ENCODE data around the gene PERCC1. TPM values are rescaled to one million over a fixed set of nuclear protein-coding genes. Genes with fewer than 3 reads are reported as not detected.

Gene PERCC1
- total RNA-seq, result not detected in 2 replicates

DNA sequence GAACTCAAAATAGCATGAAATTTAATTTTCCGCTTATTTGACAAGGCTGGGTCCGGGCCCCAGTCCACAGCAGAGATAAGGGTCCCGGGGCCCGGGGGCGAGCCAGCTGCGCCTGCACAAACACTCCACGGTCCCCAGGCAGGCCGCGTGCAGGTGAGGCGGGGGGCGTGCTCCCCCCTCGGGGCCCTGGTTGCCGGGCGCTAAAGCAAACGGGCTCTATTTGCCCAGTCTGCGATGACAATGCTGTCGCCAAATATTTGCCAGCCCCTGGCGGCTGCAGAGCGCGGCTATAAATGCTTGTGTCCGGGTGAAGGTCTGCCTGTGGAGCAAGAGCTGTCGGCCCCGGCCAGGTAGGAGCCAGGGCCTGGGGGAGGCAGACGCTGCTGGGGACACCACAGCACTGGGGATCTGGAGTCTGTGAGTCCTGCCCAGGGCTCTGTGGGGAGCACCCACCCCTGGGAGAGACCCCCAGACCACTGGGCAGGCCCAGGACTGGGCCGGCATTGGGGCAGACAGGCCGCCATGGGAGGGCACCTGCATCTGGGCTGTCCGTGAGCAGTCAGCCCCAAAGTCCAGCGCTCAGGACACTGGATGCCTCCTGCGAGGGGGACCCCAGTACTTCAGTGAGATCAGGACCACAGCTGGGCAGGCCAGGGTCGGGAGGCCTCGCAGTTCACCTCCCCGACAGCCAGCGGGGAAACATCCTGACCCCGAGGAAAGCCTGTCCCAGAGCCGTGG is at the start of gene PERCC1:
PERCC1 (plus strand) TSS at position 320 of the 738 bp plus-strand sequence. CDS start 1,516 bp downstream, outside the sequence.
- Mint-ChIP-seq H3K9me3 (no peaks in the 10 kb centered on the region), H3K27ac (no peak within 1 kb of the TSS), H3K4me3 (ENCODE audit: low read depth) (no peak within 1 kb of the TSS), H3K27me3 (ENCODE audit: low read depth) (no peaks in the 10 kb centered on the region), H3K36me3 (ENCODE audit: low read depth) (no peaks in the 10 kb centered on the region), H3K4me1 (ENCODE audit: low read depth) (no peaks in the 10 kb centered on the region)
- intact Hi-C loops (cut with micrococcal nuclease), result no loop called here
- DNase-seq (ENCODE audit: low spot score), result no peak

DNA sequence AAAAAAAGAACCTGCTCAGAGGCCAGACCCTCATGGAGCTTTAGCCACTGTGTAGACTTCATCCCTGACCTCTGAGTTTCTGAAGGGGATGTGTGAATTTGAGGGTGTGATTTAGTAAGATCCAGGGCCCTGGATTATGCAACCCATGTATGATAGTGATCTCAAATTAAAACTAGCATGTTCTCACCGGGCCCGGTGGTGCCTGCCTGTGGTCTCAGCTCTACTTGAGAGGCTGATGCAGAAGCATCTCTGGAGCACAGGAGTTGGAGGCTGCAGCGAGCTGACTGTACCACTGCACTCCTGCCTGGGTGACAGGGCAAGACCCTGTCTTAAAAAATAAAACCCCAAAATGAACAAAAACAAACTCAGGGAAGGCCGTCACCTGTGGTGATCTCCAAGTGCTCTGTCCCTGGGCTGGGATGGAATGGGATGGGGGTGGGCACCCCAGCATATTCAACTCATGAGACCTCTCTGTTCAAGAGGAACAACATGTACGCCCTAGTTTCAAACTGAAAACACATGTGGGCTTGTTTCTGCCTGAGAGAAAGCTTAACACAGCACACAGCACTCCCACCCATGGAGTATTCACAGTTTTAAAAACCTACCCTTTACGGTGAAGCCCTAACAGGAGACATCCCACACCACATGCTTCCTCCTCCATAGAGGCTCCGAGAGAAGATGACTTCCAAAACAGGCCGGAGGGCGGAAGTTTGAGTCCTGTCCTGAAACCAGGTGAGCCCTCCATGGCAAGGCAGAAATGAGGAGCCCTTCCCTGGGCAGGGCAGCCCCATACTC is 49.1 kb upstream of the PERCC1 start:
- H3K27ac Mint-ChIP-seq, result no peak overlapping the region
- no peaks in the 10 kb centered on the region for H3K27me3 Mint-ChIP-seq (ENCODE audit: low read depth)
- H3K4me3 Mint-ChIP-seq (ENCODE audit: low read depth), result no peak overlapping the region
- intact Hi-C loops (cut with micrococcal nuclease), result no loop called here
- DNase-seq (ENCODE audit: low spot score), result no peak
- H3K4me1 Mint-ChIP-seq (ENCODE audit: low read depth), result peaks cover 12% of the 10 kb centered on the region
- no peaks in the 10 kb centered on the region for H3K9me3 Mint-ChIP-seq
- peaks cover 11% of the 10 kb centered on the region for H3K36me3 Mint-ChIP-seq (ENCODE audit: low read depth)

DNA sequence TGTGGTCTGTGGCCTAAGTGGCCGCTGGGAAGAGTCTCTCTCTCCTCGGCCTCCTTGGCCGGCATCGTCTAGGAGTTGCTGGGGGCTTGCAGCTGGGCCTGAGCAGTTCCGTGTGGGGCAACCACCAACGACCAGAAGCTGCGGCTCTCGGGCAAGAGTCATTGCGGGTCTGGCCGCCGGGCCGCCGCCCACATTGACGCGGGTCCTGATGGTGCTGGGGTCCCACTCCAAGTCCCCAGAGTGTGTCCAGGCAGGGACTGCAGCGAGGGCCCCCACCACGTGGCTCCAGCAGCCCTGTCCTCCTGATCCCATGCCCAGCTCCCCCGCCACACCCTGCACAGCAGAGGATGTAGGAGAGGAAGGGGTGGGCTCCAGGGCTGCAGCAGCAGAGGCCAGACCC is 47.3 kb upstream of the PERCC1 start:
- Mint-ChIP-seq H3K9me3 (no peaks in the 10 kb centered on the region), H3K36me3 (ENCODE audit: low read depth) (peaks cover 11% of the 10 kb centered on the region), H3K27me3 (ENCODE audit: low read depth) (no peaks in the 10 kb centered on the region), H3K4me3 (ENCODE audit: low read depth) (no peak overlapping the region), H3K27ac (no peak overlapping the region), H3K4me1 (ENCODE audit: low read depth) (peaks cover 6% of the 10 kb centered on the region)
- intact Hi-C loops (cut with micrococcal nuclease), result no loop called here
- no peak for DNase-seq (ENCODE audit: low spot score)

DNA sequence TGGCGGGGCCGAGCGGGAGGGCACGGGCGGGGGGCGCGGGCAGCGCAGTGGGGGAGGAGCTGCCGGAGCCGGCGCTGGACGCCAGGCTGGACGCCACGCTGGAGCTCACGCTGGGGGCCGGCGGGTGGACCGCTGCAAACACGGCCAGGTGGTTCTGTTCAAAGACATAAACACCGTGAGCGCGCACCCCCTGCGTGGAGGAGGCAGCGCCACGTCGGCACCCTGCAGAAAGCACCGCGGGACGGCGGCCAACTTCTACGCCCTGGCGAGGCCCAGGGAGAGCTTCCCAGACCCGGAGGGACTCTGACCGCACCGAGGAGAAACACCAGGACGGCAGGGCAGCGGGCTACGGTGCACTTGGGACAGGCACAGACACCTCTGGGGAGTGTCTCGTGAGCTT is 45.6 kb upstream of the PERCC1 start:
- Mint-ChIP-seq H3K27me3 (ENCODE audit: low read depth) (no peaks in the 10 kb centered on the region), H3K4me1 (ENCODE audit: low read depth) (no peaks in the 10 kb centered on the region), H3K4me3 (ENCODE audit: low read depth) (no peak overlapping the region), H3K36me3 (ENCODE audit: low read depth) (peaks cover 10% of the 10 kb centered on the region), H3K9me3 (no peaks in the 10 kb centered on the region), H3K27ac (no peak overlapping the region)
- intact Hi-C loops (cut with micrococcal nuclease), result no loop called here
- DNase-seq (ENCODE audit: low spot score), result no peak

DNA sequence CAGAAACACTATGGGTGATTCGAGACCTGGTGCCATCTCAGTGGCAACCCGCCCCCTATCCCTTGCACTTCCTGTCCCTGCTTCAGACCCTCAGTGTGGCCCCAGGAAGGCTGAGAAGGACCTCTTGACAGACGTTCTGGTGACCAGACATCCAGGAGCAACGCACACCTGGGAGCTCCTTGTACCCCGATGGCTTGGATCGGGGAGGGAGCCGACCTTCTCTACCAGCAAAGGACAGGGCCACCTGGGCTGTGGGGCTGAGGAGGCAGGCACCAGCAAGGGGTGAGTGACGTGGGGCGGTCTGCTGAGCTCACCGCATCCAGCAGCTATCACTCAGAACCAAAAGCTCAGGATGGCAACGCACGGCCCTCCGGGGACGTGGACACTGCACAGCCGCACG is 43.5 kb upstream of the PERCC1 start:
- Mint-ChIP-seq H3K4me3 (ENCODE audit: low read depth) (no peak overlapping the region), H3K9me3 (no peaks in the 10 kb centered on the region), H3K27ac (no peak overlapping the region), H3K4me1 (ENCODE audit: low read depth) (no peaks in the 10 kb centered on the region), H3K27me3 (ENCODE audit: low read depth) (no peaks in the 10 kb centered on the region), H3K36me3 (ENCODE audit: low read depth) (peaks cover 10% of the 10 kb centered on the region)
- no peak for DNase-seq (ENCODE audit: low spot score)
- intact Hi-C loops (cut with micrococcal nuclease), result no loop called here

DNA sequence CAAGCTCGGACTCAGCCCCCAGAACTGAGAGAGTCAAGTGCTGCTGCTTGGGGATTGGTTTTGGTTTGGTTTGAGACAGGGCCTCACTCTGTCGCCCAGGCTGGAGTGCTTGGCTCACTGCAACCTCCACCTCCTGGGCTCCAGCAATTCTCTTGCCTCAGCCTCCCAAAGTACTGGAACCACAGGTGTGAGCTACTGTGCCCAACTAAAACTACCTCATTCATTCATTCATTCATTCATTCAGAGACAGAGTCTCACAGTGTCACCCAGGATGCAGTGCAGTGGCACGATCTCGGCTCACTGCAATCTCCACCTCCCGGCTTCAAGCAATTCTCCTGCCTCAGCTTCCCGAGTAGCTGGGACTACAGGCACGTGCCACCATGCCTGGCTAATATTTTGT is 41.1 kb upstream of the PERCC1 start:
- intact Hi-C loops (cut with micrococcal nuclease), result no loop called here
- no peak overlapping the region for H3K27ac Mint-ChIP-seq
- no peaks in the 10 kb centered on the region for H3K27me3 Mint-ChIP-seq (ENCODE audit: low read depth)
- DNase-seq (ENCODE audit: low spot score), result no peak
- H3K36me3 Mint-ChIP-seq (ENCODE audit: low read depth), result peaks cover 16% of the 10 kb centered on the region
- H3K9me3 Mint-ChIP-seq, result no peaks in the 10 kb centered on the region
- H3K4me3 Mint-ChIP-seq (ENCODE audit: low read depth), result no peak overlapping the region
- H3K4me1 Mint-ChIP-seq (ENCODE audit: low read depth), result no peaks in the 10 kb centered on the region

DNA sequence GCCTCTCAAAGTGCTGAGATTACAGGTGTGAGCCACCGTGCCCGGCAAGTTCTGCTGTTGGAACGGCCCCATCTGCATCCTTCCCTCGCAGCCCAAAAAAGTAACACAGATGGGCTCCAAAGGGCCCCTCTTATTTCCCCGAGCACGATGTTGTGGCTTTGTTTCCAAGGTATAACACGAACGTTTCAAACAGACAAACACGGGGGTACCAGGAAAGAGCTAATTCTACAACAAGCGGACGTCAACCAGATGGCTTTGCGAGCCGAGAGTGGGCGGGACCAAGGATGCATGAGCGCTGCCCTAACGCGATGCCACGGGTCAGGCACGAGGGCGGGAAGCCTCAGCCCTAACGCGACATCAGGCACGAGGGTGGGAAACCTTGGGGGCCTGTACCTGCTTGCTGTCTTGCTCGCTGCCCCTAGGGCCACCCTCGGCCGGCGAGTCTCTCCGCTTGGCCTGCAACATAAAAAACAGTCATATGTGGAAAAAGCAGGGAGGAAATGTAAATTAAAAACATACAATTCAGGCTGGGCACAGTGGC is 40.6 kb upstream of the PERCC1 start:
- intact Hi-C loops (cut with micrococcal nuclease), result no loop called here
- Mint-ChIP-seq H3K27ac (no peak overlapping the region), H3K36me3 (ENCODE audit: low read depth) (peaks cover 14% of the 10 kb centered on the region), H3K9me3 (no peaks in the 10 kb centered on the region), H3K27me3 (ENCODE audit: low read depth) (no peaks in the 10 kb centered on the region), H3K4me1 (ENCODE audit: low read depth) (no peaks in the 10 kb centered on the region), H3K4me3 (ENCODE audit: low read depth) (no peak overlapping the region)
- no peak for DNase-seq (ENCODE audit: low spot score)

DNA sequence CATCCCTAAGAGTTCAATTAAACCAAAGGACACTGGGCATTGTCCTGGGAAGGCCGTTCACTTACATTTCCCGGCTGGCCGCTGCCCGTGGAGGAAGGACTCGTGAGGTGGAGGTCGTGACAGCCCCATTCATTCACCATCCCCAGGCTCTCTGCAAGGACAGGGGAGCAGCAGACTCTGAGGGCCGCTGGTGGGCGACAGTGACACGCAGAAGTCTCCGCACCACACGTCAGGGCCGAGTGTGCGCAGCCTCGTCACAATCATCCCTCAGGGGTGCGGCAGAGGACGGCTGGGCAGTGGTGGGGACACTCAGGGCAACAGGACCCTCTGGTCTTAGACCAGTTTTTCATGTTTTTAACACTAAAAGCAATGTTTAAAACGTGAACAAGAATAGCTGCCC is 38.1 kb upstream of the PERCC1 start:
- Mint-ChIP-seq H3K4me1 (ENCODE audit: low read depth) (no peaks in the 10 kb centered on the region), H3K27ac (no peak overlapping the region), H3K36me3 (ENCODE audit: low read depth) (peaks cover 17% of the 10 kb centered on the region), H3K9me3 (no peaks in the 10 kb centered on the region), H3K27me3 (ENCODE audit: low read depth) (no peaks in the 10 kb centered on the region), H3K4me3 (ENCODE audit: low read depth) (no peak overlapping the region)
- intact Hi-C loops (cut with micrococcal nuclease), result no loop called here
- DNase-seq (ENCODE audit: low spot score), result no peak

DNA sequence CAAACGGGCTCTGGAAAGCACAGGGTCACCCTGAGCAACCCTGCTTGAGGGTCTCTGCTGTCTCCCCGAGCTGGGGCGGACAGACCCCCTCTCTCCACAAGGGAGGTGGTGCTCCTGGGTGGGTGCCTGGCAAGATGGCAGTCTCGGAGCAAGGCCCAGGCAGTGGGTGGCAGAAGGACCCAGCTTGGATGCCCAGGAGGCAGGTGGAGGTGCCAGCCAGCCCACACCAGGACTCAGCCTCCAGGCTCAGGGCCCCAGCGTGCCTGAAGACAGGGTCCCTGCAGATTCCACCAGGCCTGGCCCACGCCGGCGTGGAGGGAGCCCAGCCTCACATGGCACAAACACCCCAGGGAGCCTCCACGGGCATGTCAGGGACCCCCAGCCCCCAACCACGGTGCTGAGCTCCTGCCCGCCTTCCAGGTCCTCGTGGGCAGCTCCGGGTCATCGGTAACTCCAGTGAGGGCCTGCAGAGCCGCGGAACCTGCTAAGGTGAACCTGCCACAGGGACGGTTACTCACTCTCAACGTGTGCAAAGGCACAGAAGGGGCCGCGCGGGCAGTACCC is 37.2 kb upstream of the PERCC1 start:
- H3K27ac Mint-ChIP-seq, result no peak overlapping the region
- DNase-seq (ENCODE audit: low spot score), result no peak
- H3K27me3 Mint-ChIP-seq (ENCODE audit: low read depth), result no peaks in the 10 kb centered on the region
- H3K4me3 Mint-ChIP-seq (ENCODE audit: low read depth), result no peak overlapping the region
- intact Hi-C loops (cut with micrococcal nuclease), result no loop called here
- H3K9me3 Mint-ChIP-seq, result no peaks in the 10 kb centered on the region
- H3K4me1 Mint-ChIP-seq (ENCODE audit: low read depth), result no peaks in the 10 kb centered on the region
- peaks cover 22% of the 10 kb centered on the region for H3K36me3 Mint-ChIP-seq (ENCODE audit: low read depth)

DNA sequence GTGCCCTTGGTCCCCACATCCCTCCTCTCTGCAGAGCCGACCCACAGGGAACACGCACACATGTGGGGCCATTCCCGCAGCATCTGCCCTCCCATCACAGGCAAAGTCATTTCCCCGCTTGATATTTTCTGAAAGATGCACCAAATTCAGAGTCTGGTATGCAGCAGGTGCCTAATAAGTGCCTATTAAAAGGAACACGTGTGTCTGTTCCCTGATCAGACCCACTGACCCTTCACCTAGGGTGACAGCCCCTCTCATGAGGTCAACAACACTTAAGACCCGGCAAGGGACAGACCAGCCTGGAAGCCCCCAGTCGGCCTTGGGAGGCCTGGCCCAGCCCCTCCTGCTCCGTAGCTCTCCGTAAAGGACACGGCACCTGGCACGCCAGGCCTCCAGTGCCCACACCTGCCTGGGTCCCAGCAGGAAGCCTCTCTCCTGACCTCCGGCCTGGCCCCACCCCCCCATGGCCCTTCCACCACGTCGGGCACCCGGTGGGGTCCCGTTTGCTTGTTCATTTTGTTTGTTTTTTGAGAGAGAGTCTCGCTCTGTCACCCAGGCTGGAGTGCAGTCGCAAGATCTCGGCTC is 36.4 kb upstream of the PERCC1 start:
- intact Hi-C loops (cut with micrococcal nuclease), result no loop called here
- Mint-ChIP-seq H3K9me3 (no peaks in the 10 kb centered on the region), H3K4me3 (ENCODE audit: low read depth) (no peak overlapping the region), H3K36me3 (ENCODE audit: low read depth) (peaks cover 22% of the 10 kb centered on the region), H3K27ac (no peak overlapping the region), H3K27me3 (ENCODE audit: low read depth) (no peaks in the 10 kb centered on the region), H3K4me1 (ENCODE audit: low read depth) (no peaks in the 10 kb centered on the region)
- DNase-seq (ENCODE audit: low spot score), result no peak

DNA sequence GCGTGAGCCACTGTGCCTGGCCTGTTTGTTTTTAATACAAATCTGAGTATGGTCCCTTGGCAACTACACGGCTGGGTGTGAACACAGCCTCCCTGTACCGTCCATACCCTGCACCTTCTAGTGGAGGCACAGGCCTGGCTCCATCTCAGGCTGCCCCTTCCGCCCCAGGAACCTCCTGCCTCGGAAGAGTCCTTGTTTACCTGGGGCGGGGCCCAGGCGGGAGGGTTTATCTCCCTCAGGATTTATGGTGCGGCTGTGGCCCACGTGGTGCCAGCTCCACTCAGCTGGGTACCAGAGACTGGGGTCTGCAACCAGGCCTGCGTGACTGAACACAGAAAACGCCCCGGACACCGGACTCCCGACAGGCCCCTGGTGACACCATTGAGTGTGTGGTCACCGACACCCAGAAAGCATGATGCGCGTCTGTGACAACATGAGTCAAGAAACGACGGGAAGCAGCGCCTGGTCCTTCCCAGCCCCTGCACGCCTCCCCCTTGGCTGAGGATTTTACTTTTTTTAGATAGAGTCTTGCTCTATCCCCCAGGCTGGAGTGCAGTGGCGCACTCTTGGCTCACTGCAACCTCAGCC is 35.3 kb upstream of the PERCC1 start:
- intact Hi-C loops (cut with micrococcal nuclease), result no loop called here
- Mint-ChIP-seq H3K4me3 (ENCODE audit: low read depth) (no peak overlapping the region), H3K9me3 (no peaks in the 10 kb centered on the region), H3K27ac (no peak overlapping the region), H3K4me1 (ENCODE audit: low read depth) (no peaks in the 10 kb centered on the region), H3K36me3 (ENCODE audit: low read depth) (peaks cover 17% of the 10 kb centered on the region), H3K27me3 (ENCODE audit: low read depth) (no peaks in the 10 kb centered on the region)
- DNase-seq (ENCODE audit: low spot score), result no peak

DNA sequence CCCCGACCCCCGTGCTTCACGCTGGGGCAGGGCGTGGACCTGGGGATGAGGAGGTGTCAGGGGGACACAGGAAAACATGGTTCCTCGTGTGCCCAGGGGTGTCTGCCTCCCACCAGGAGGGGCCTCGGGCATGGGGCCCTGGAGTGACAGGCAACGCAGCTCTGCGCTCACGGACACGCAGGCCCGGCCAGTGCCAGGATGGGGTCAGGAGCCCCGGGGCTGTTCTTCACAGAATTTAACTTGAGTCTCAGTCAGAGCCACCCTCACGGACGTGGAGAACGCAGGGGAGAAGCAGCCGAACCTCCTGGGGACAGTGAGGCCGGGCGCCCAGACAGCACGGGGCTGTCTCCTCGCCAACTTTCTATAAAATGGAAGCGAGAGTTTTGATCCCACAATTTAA is 33.1 kb upstream of the PERCC1 start:
- intact Hi-C loops (cut with micrococcal nuclease), result loop anchor here (1.0 kb wide), 1 partner anchor 39 kb away; no protein-coding TSS in a partner anchor
- Mint-ChIP-seq H3K36me3 (ENCODE audit: low read depth) (peaks cover 23% of the 10 kb centered on the region), H3K27me3 (ENCODE audit: low read depth) (no peaks in the 10 kb centered on the region), H3K4me3 (ENCODE audit: low read depth) (no peak overlapping the region), H3K4me1 (ENCODE audit: low read depth) (no peaks in the 10 kb centered on the region), H3K9me3 (no peaks in the 10 kb centered on the region), H3K27ac (no peak overlapping the region)
- DNase-seq (ENCODE audit: low spot score), result no peak
